B cell (primary cell): ENCODE data around the gene DDAH1. TPM values are rescaled to one million over a fixed set of nuclear protein-coding genes. Genes with fewer than 3 reads are reported as not detected.

ENCODE experiments used
- ATAC-seq: fragments of 200-7000 bp; cut with Tn5 transposase; one replicate; pipeline ENCODE4 v1.10.0; 2021; ENCODE audit warnings: low read depth, mild to moderate bottlenecking, moderate number of reproducible peaks, moderate library complexity
- CTCF ChIA-PET: fragments of 350-600 bp; sonication (Branson Sonifier 250); formaldehyde crosslinking; loops from one replicate; lab custom pipeline; 2021; ENCODE audit warnings: antibody characterized with exemption, inconsistent platforms; lab: Charles Lee
- POLR2A ChIA-PET: fragments of 350-600 bp; sonication (Branson Sonifier 250); formaldehyde crosslinking; loops from one replicate; lab custom pipeline; 2021; ENCODE audit warnings: antibody characterized with exemption; lab: Charles Lee
- DNase-seq: peaks from one replicate; pipeline ENCODE4 v3.0.0; 2013
- H2AFZ ChIP-seq: 2 replicates; pipeline ENCODE4 v1.6.1; 2012; ENCODE audit warnings: mild to moderate bottlenecking, low read depth, low read length; ENCODE audit not compliant: insufficient read depth, poor library complexity, severe bottlenecking
- H3K27ac ChIP-seq, 2 donors: 1 replicate in 1 of 2; 2 replicates in 1 of 2; pipeline ENCODE4 v1.5.1; 2012 to 2013; ENCODE audit warnings: low read length in 2 of 2, mild to moderate bottlenecking in 2 of 2, moderate library complexity in 1 of 2
- H3K27me3 ChIP-seq, 4 experiments: fragments of 200-600 bp in 1 of 4; sonication (generic) in 1 of 4; replicated peaks in 1 of 4; 1 replicate in 2 of 4; 2 replicates in 2 of 4; pipeline versions ENCODE4 v1.6.1 to v1.7.0; 2013 to 2016; ENCODE audit warnings: low read length in 3 of 4, mild to moderate bottlenecking in 2 of 4, mixed read lengths in 1 of 4, moderate library complexity in 1 of 4; ENCODE audit not compliant: insufficient read depth in 4 of 4, control insufficient read depth in 3 of 4; ENCODE audit errors: control extremely low read depth in 1 of 4
- H3K36me3 ChIP-seq, 2 experiments: replicated peaks in 1 of 2; 1 replicate in 1 of 2; 2 replicates in 1 of 2; pipeline versions ENCODE4 v1.6.1 to v1.7.1; 2013; ENCODE audit warnings: low read length in 1 of 2; ENCODE audit not compliant: insufficient read depth in 2 of 2, control insufficient read depth in 1 of 2; ENCODE audit errors: control extremely low read depth in 1 of 2, extremely low read depth in 1 of 2
- H3K4me1 ChIP-seq, 2 donors: fragments of 200-600 bp in 1 of 2; sonication (generic) in 1 of 2; 1 replicate in 1 of 2; 2 replicates in 1 of 2; pipeline versions ENCODE4 v1.5.1 to v1.6.1; 2013 to 2017; ENCODE audit warnings: low read length in 2 of 2; ENCODE audit not compliant: control insufficient read depth in 2 of 2, insufficient read depth in 2 of 2
- H3K4me2 ChIP-seq: replicated peaks from 2 replicates; pipeline ENCODE3; 2012; ENCODE audit warnings: mild to moderate bottlenecking, low read depth, low read length; ENCODE audit not compliant: poor library complexity, severe bottlenecking
- H3K4me3 ChIP-seq, 5 experiments: fragments of 200-600 bp in 1 of 5; sonication (generic) in 1 of 5; 1 replicate in 3 of 5; 2 replicates in 2 of 5; pipeline versions ENCODE4 v1.5.1 to v1.7.0; 2011 to 2016; ENCODE audit warnings: low read length in 4 of 5, mild to moderate bottlenecking in 4 of 5, low read depth in 2 of 5, control low read depth in 1 of 5, moderate library complexity in 1 of 5; ENCODE audit not compliant: insufficient read depth in 1 of 5; ENCODE audit errors: control extremely low read depth in 1 of 5, extremely low read depth in 1 of 5
- H3K79me2 ChIP-seq: fragments of 200-600 bp; sonication (generic); one replicate; pipeline ENCODE4 v1.6.0; 2016; ENCODE audit warnings: low read length; ENCODE audit not compliant: control insufficient read depth, insufficient read depth
- H3K9ac ChIP-seq: fragments of 200-600 bp; sonication (generic); 2 replicates; pipeline ENCODE4 v1.6.1; 2017; ENCODE audit warnings: mild to moderate bottlenecking, low read length, moderate library complexity
- H3K9me3 ChIP-seq, 3 donors: one replicate each; pipeline versions ENCODE4 v1.6.1 to v1.7.1; 2013; ENCODE audit warnings: low read length in 2 of 3; ENCODE audit not compliant: control insufficient read depth in 2 of 3, insufficient read depth in 1 of 3; ENCODE audit errors: control extremely low read depth in 1 of 3
- H4K20me1 ChIP-seq: 2 replicates; pipeline ENCODE4 v1.6.0; 2012; ENCODE audit warnings: mild to moderate bottlenecking, low read length; ENCODE audit not compliant: insufficient read depth, control insufficient read depth, poor library complexity, severe bottlenecking
- H3K27ac Mint-ChIP-seq: one replicate; pipeline ENCODE4 v1.8.0; 2021; ENCODE audit warnings: mixed read lengths
- H3K27me3 Mint-ChIP-seq: one replicate; pipeline ENCODE4 v1.8.0; 2021; ENCODE audit warnings: mixed read lengths
- H3K4me1 Mint-ChIP-seq: one replicate; pipeline ENCODE4 v1.8.0; 2021; ENCODE audit warnings: mixed read lengths
- H3K4me3 Mint-ChIP-seq: one replicate; pipeline ENCODE4 v1.8.0; 2021; ENCODE audit warnings: mixed read lengths
- H3K9me3 Mint-ChIP-seq: one replicate; pipeline ENCODE4 v1.8.0; 2022; ENCODE audit warnings: mixed read lengths; ENCODE audit not compliant: insufficient read depth
- CTCF ChIP-seq: fragments of 200-600 bp; IDR thresholded peaks from one replicate; pipeline ENCODE4 v1.8.0; 2022; ENCODE audit warnings: antibody characterized with exemption, mild to moderate bottlenecking
- EZH2 ChIP-seq: IDR thresholded peaks from 2 replicates; pipeline ENCODE4 v1.6.1; 2012; ENCODE audit warnings: borderline replicate concordance, low read depth, mild to moderate bottlenecking, moderate library complexity, low read length; ENCODE audit not compliant: insufficient read depth, poor library complexity, severe bottlenecking
- WGBS: methylation state at CpG from one replicate; pipeline ENCODE4 v1.1.5; 2013; ENCODE audit warnings: missing lambda C conversion rate; ENCODE audit not compliant: insufficient coverage; 5-methylcytosine and 5-hydroxymethylcytosine counted together
- intact Hi-C: fragments of 100-400 bp; cut with micrococcal nuclease; formaldehyde crosslinking; loops from one replicate; pipeline ENCODE4 v1.10.0; 2022
- polyA plus RNA-seq: library from polyadenylated mRNA; depleted of rRNA; stranded (reverse); fragments of >200 nt; gene quantifications from 2 replicates; pipeline ENCODE4 v1.2.3, GENCODE V29; 2012
- total RNA-seq, 2 donors: library from RNA; stranded (reverse); fragments of 120-200 nt in 1 of 2; gene quantifications; 1 replicate in 1 of 2; 2 replicates in 1 of 2; pipeline versions ENCODE4 v1.2.3 to v1.2.4, GENCODE V29; 2013 to 2022

DDAH1 gene
- total and polyA plus RNA-seq, 2 donors (not counting 1 experiment from before 2014, with no cell fraction given): 0.04 TPM; not detected in 1

GRCh38 chr1:85480566-85480965 lies 15.6 kb upstream of the DDAH1 start:
- Histone ChIP-seq H3K4me1 (no peaks in the 10 kb centered on the region), H3K27ac (no peak overlapping the region), H3K4me2 (no peak overlapping the region), H3K27me3 (peaks cover 0 to 2% (median 0%) of the 10 kb centered on the region in 4 experiments), H3K4me3 (no peak overlapping the region), H3K36me3 (no peaks in the 10 kb centered on the region), H3K9ac (no peak overlapping the region), H3K79me2 (no peaks in the 10 kb centered on the region), H3K9me3 (no peaks in the 10 kb centered on the region), H2AFZ (no peak overlapping the region), H4K20me1 (no peaks in the 10 kb centered on the region)
- TF ChIP-seq CTCF (no peak), EZH2 (no peak)
- no peaks in the 10 kb centered on the region for H3K4me1 Mint-ChIP-seq
- H3K9me3 Mint-ChIP-seq: no peaks in the 10 kb centered on the region
- no CpG with 5 or more reads among the region's 2 CpGs for WGBS
- DNase-seq (no peak), ATAC-seq (no peak)
- peaks cover 26% of the 10 kb centered on the region for H3K27me3 Mint-ChIP-seq
- CTCF ChIA-PET: no interaction called here
- no peak overlapping the region for H3K27ac Mint-ChIP-seq
- POLR2A ChIA-PET: no interaction called here
- H3K4me3 Mint-ChIP-seq: no peak overlapping the region
- intact Hi-C loops: no loop called here

GRCh38 chr1:85479491-85479890 lies 14.5 kb upstream of the DDAH1 start:
- Mint-ChIP-seq H3K27ac (no peak overlapping the region), H3K27me3 (peaks cover 23% of the 10 kb centered on the region), H3K4me3 (no peak overlapping the region), H3K9me3 (no peaks in the 10 kb centered on the region), H3K4me1 (no peaks in the 10 kb centered on the region)
- no CpG with 5 or more reads among the region's 1 CpG for WGBS
- DNase-seq (no peak), ATAC-seq (no peak)
- no peaks in the 10 kb centered on the region for H3K36me3 ChIP-seq
- no peak for TF ChIP-seq CTCF
- no peak for TF ChIP-seq EZH2
- ChIA-PET CTCF (no interaction called here), POLR2A (no interaction called here)
- H3K27me3 ChIP-seq: no peaks in the 10 kb centered on the region
- H3K4me1 ChIP-seq: no peaks in the 10 kb centered on the region
- no peak overlapping the region for H3K9ac ChIP-seq
- no peaks in the 10 kb centered on the region for H3K9me3 ChIP-seq
- no peaks in the 10 kb centered on the region for H3K79me2 ChIP-seq
- H2AFZ ChIP-seq: no peak overlapping the region
- H3K27ac ChIP-seq: no peak overlapping the region
- intact Hi-C loops: no loop called here
- H3K4me2 ChIP-seq: no peak overlapping the region
- no peaks in the 10 kb centered on the region for H4K20me1 ChIP-seq
- H3K4me3 ChIP-seq: no peak overlapping the region
